Cardiac fibroblast (primary cell): ENCODE data around the gene NFKB2.

Experiments used
- DNase-seq, 2 donors: peaks; one replicate each; pipeline versions ENCODE4 v3.0.0 to v3.0.0-alpha.2; 2010; ENCODE audit warnings: low read depth in 2 of 2
- H3K4me3 ChIP-seq, 2 donors: replicated peaks in 1 of 2; 1 replicate in 1 of 2; 2 replicates in 1 of 2; pipeline ENCODE4 v1.5.1; 2011; ENCODE audit warnings: low read depth in 2 of 2, low read length in 2 of 2, mild to moderate bottlenecking in 2 of 2, moderate library complexity in 1 of 2
- TF ChIP-seq, protein P1 (sequence below): IDR thresholded peaks from one replicate; pipeline ENCODE4 v1.5.1; 2011; ENCODE audit warnings: low read depth, mild to moderate bottlenecking, low read length, inconsistent platforms

NFKB2 gene

GRCh38 chr10:102394079-102394800 is 1.3 kb upstream of the NFKB2 start:
- TF ChIP-seq, protein P1, sequence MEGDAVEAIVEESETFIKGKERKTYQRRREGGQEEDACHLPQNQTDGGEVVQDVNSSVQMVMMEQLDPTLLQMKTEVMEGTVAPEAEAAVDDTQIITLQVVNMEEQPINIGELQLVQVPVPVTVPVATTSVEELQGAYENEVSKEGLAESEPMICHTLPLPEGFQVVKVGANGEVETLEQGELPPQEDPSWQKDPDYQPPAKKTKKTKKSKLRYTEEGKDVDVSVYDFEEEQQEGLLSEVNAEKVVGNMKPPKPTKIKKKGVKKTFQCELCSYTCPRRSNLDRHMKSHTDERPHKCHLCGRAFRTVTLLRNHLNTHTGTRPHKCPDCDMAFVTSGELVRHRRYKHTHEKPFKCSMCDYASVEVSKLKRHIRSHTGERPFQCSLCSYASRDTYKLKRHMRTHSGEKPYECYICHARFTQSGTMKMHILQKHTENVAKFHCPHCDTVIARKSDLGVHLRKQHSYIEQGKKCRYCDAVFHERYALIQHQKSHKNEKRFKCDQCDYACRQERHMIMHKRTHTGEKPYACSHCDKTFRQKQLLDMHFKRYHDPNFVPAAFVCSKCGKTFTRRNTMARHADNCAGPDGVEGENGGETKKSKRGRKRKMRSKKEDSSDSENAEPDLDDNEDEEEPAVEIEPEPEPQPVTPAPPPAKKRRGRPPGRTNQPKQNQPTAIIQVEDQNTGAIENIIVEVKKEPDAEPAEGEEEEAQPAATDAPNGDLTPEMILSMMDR, result peak; percentile 96
- DNase-seq, result peak; percentile 95 to 98
- peak overlapping the region; percentile 70 to 90 for H3K4me3 ChIP-seq

GRCh38 chr10:102394801-102395399 is 605 bp upstream of the NFKB2 start:
- TF ChIP-seq, protein P1, result no peak
- peak; percentile 38 to 63 for DNase-seq
- H3K4me3 ChIP-seq, result peak overlapping the region; percentile 70 to 90

DNA sequence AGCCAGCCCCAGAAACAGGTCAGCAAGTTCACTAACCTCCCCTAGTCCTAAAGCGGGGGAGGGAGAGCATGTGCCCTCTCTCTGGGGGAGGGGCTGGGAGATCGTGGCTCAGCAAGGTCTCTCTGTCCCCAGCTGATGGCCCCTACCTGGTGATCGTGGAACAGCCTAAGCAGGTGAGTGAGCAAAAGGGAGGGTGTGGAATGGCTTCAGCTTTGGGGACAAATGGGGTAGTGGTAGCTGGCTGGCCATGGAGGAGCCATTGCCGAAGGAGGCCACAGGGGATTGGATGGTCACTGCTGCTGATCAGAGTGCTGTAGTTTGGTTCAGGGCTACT is 779 bp downstream of the NFKB2 start:
- H3K4me3 ChIP-seq, result peak overlapping the region; percentile 70 to 90

GRCh38 chr10:102396730-102397151 is 1.2 kb downstream of the NFKB2 start:
- TF ChIP-seq, protein P1, result no peak
- DNase-seq, result no peak
- peak overlapping the region in 1 of 2 donors; percentile 90 for H3K4me3 ChIP-seq

More for the DNA sequence above, 779 bp downstream of the NFKB2 start:
- TF ChIP-seq, protein P1, result no peak
- no peak for DNase-seq

GRCh38 chr10:102397222-102398171 is 2.0 kb downstream of the NFKB2 start:
- H3K4me3 ChIP-seq, result no peak overlapping the region
- DNase-seq, result no peak
- TF ChIP-seq, protein P1, result no peak

DNA sequence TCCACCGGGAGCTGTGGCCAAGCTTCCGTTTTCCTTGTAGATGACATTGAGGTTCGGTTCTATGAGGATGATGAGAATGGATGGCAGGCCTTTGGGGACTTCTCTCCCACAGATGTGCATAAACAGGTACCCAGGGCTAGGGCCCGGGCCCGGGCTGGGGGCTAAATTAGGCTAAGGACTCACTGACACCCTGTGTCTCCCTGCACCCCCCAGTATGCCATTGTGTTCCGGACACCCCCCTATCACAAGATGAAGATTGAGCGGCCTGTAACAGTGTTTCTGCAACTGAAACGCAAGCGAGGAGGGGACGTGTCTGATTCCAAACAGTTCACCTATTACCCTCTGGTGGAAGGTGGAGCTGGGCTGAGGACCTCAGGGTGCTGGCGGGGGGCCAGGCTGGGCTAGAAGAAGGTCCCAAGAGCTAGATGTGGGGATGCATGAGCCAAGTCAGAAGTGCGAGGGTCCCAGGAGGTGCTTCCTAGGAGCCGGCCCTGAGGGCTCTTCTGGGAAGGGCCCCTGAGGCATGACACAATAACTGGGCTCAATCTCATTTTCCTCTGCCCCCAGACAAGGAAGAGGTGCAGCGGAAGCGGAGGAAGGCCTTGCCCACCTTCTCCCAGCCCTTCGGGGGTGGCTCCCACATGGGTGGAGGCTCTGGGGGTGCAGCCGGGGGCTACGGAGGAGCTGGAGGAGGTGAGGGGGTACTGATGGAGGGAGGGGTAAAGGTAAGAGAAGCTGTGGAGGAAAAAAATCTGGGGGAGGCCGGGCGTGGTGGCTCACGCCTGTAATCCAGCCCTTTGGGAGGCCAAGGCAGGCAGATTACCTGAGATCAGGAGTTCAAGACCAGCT is 2.9 kb downstream of the NFKB2 start:
- no peak for DNase-seq
- no peak overlapping the region for H3K4me3 ChIP-seq
- TF ChIP-seq, protein P1, result no peak
